ENCODE data around the gene ACSS1. TPM values are rescaled to one million over a fixed set of nuclear protein-coding genes. Genes with fewer than 3 reads are reported as not detected.
A peak's percentile ranks its signal among the peaks of the same experiment; 100 is the strongest.

Gene ACSS1
- total RNA-seq, 2 experiments from 2014 or later = 17.5 to 18.2 TPM

DNA sequence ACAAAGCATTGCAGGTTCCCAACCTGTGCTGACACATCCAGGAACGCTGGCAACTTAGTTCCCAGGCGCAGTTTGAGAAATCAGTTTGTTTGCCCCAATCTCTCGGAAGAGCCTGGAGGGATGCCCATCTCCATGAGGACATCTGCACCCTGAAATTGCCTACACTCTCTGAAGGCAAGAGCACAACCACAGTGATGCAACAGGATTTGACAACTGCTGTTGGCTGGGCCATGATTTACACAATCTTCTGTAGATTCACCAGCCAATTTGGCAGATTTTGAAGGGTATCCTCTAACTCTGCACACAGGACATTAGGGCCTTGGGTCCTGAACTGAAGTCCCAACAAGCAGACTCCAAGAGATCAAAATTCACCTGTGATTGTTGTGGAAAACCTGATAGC lies 68.8 kb downstream of the ACSS1 start:
- CTCF ChIA-PET = interaction anchor here (0.7 to 1.1 kb wide), 3 partner anchors 58 to 76 kb away, joined by 3 read pairs; no protein-coding TSS in a partner anchor
- POLR2A ChIA-PET = interaction anchor here (1.3 kb wide), 1 partner anchor 36 kb away, joined by 4 read pairs; no protein-coding TSS in a partner anchor
- Mint-ChIP-seq H3K27ac (peak overlapping the region; percentile 44), H3K9me3 (no peaks in the 10 kb centered on the region), H3K27me3 (no peaks in the 10 kb centered on the region), H3K4me1 (ENCODE audit: low read depth) (peaks cover 80% of the 10 kb centered on the region), H3K36me3 (ENCODE audit: low read depth) (peaks cover 27% of the 10 kb centered on the region), H3K4me3 (no peak overlapping the region)
- TF ChIP-seq, protein P1, sequence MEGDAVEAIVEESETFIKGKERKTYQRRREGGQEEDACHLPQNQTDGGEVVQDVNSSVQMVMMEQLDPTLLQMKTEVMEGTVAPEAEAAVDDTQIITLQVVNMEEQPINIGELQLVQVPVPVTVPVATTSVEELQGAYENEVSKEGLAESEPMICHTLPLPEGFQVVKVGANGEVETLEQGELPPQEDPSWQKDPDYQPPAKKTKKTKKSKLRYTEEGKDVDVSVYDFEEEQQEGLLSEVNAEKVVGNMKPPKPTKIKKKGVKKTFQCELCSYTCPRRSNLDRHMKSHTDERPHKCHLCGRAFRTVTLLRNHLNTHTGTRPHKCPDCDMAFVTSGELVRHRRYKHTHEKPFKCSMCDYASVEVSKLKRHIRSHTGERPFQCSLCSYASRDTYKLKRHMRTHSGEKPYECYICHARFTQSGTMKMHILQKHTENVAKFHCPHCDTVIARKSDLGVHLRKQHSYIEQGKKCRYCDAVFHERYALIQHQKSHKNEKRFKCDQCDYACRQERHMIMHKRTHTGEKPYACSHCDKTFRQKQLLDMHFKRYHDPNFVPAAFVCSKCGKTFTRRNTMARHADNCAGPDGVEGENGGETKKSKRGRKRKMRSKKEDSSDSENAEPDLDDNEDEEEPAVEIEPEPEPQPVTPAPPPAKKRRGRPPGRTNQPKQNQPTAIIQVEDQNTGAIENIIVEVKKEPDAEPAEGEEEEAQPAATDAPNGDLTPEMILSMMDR (IDR thresholded peaks at IDR 0.05) = no peak
- no peak for ATAC-seq
- intact Hi-C loops (cut with micrococcal nuclease) = no loop called here
- DNase-seq = no peak

DNA sequence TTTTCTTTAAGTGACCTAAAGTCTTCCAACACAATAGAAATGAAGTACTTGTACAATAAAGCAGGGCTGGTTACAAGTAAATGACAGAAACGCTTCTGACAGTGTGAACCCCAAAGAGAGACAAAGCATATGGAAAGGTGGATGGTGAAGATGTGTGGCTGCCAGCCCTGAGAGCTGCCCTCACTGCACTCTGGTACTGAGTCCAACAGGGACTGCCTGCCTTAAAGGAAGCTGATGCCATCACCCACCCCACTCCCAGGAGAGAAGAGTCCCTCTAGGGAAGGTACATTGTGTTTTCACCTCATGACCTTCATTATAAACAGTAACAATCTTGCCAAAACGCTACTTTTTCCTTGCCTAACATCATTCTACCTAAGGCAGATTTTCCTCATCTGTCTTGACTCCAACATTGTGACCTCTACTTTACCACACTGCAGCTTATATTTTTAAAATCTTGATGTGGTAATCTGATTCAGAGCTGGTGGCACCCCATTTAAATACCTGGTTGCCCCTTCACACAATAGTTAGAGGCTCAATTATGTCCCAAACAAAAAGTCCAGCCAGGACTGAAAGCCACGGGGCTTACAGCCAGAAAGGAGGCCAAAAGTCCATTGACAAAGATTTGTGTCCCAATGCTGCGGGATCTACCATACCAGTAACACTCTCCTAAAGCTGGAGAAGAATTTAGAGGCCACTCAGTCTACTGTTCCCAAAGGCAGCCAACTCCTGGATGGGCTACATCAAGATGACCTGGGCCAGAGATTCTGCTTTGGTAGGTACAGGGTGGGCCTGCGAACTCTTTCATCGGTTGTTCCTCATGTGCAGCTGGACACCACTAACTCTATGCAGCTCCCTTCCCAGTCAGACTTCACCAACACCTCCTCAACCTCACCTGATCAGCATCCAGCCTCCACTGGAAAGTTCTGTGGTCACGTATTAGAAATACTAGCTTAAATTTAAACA lies 69.8 kb downstream of the ACSS1 start:
- ChIA-PET CTCF (interaction anchor here (0.7 to 1.1 kb wide), 3 partner anchors 57 to 190 kb away, joined by 3 read pairs; no protein-coding TSS in a partner anchor), POLR2A (interaction anchor here (0.9 to 1.3 kb wide), 3 partner anchors 11 to 68 kb away, joined by 3 to 4 read pairs (median 3); no protein-coding TSS in a partner anchor)
- no peak overlapping the region for H3K4me3 Mint-ChIP-seq
- TF ChIP-seq, protein P1 (IDR thresholded peaks at IDR 0.05) = no peak
- DNase-seq (no peak), ATAC-seq (no peak)
- intact Hi-C loops (cut with micrococcal nuclease) = no loop called here
- no peaks in the 10 kb centered on the region for H3K27me3 Mint-ChIP-seq
- H3K4me1 Mint-ChIP-seq (ENCODE audit: low read depth) = peaks cover 70% of the 10 kb centered on the region
- H3K36me3 Mint-ChIP-seq (ENCODE audit: low read depth) = peaks cover 31% of the 10 kb centered on the region
- H3K27ac Mint-ChIP-seq = peak overlapping the region; percentile 63
- H3K9me3 Mint-ChIP-seq = no peaks in the 10 kb centered on the region

DNA sequence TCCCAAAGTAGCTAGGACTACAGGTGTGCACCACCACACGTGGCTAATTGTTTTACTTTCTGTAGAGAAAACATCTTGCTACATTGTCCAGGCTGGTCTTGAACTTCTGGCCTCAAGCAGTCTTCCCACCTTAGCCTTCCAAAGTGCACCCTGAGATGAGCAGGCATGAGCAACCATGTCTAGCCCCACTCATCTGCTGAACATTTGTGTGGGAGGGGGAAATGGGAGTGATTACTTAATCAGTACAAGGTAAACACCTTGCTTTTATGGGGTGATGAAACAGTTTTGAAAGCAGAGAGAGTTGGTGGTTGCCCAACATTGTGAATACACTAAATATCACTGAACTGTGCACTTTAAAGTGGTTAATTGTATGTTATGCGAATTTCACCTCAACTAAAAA lies 70.7 kb downstream of the ACSS1 start:
- H3K4me3 Mint-ChIP-seq = no peak overlapping the region
- H3K9me3 Mint-ChIP-seq = no peaks in the 10 kb centered on the region
- TF ChIP-seq, protein P1 (IDR thresholded peaks at IDR 0.05) = no peak
- peaks cover 76% of the 10 kb centered on the region for H3K4me1 Mint-ChIP-seq (ENCODE audit: low read depth)
- ChIA-PET CTCF (interaction anchor here (1.9 kb wide), 1 partner anchor 57 kb away, joined by 4 read pairs; no protein-coding TSS in a partner anchor), POLR2A (interaction anchor here (0.9 to 2.2 kb wide), 2 partner anchors 23 to 57 kb away, joined by 3 to 5 read pairs; no protein-coding TSS in a partner anchor)
- DNase-seq (peak; percentile 38), ATAC-seq (peak; percentile 68)
- no peaks in the 10 kb centered on the region for H3K27me3 Mint-ChIP-seq
- peaks cover 38% of the 10 kb centered on the region for H3K36me3 Mint-ChIP-seq (ENCODE audit: low read depth)
- intact Hi-C loops (cut with micrococcal nuclease) = no loop called here
- H3K27ac Mint-ChIP-seq = peak overlapping the region; percentile 63

DNA sequence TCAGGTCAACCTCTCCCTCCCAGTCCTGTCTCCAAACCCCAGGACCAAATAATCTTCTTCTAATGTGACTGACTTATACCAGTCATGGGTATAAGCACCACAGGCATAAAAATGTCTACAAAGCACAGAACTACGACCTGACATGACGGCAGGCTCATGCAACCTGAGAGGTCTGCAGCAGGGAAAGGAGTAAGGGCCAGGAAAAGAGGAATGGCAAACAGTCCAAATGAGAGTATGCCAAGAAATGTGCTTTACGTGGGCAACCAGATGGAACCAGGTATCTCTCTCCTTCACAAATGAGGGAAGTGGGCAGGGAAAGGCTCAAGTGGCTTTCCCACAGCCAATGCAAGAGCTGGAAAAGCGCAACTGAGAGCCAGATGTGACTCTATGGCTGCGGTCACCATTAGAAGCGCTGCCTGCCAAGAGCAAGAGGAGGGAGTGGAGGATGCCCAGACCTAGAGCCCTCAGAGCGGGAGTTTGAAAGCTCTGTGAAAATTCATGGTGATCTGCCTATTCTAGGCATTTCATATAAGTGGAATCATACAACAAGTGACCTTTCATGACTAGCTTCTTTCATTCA lies 71.4 kb downstream of the ACSS1 start:
- TF ChIP-seq, protein P1 (IDR thresholded peaks at IDR 0.05) = no peak
- Mint-ChIP-seq H3K27ac (peak overlapping the region; percentile 63), H3K4me1 (ENCODE audit: low read depth) (peaks cover 81% of the 10 kb centered on the region), H3K36me3 (ENCODE audit: low read depth) (peaks cover 40% of the 10 kb centered on the region), H3K9me3 (no peaks in the 10 kb centered on the region), H3K4me3 (no peak overlapping the region), H3K27me3 (no peaks in the 10 kb centered on the region)
- DNase-seq (no peak), ATAC-seq (no peak)
- CTCF ChIA-PET = interaction anchor here (1.5 to 1.9 kb wide), 2 partner anchors 9 to 56 kb away, joined by 3 to 4 read pairs; no protein-coding TSS in a partner anchor
- intact Hi-C loops (cut with micrococcal nuclease) = no loop called here
- POLR2A ChIA-PET = interaction anchor here (0.9 to 2.2 kb wide), 3 partner anchors 10 to 56 kb away, joined by 3 to 5 read pairs (median 3); no protein-coding TSS in a partner anchor

All from activated CD8-positive, alpha-beta T cell treated with anti-CD3 and anti-CD28 coated beads for 36 hours (primary cell).